ACC112 (cell line): ENCODE results near the gene SHF.
A peak's percentile ranks its signal among the peaks of the same experiment; 100 is the strongest.

ENCODE experiments used
- H2AFZ ChIP-seq: fragments of 200-600 bp; sonication (generic); one replicate; pipeline ENCODE4 v1.6.0; 2017; ENCODE audit warnings: antibody characterized with exemption, low read length; ENCODE audit not compliant: unreplicated experiment
- H3K27ac ChIP-seq: fragments of 200-600 bp; sonication (generic); 2 replicates; pipeline ENCODE4 v1.5.1; 2014; ENCODE audit warnings: low read depth, mild to moderate bottlenecking, antibody characterized with exemption, low read length, moderate library complexity
- H3K27me3 ChIP-seq: fragments of 200-600 bp; sonication (generic); 2 replicates; pipeline ENCODE4 v1.6.1; 2014; ENCODE audit warnings: mild to moderate bottlenecking, antibody characterized with exemption, low read length, moderate library complexity, mixed read lengths; ENCODE audit not compliant: insufficient read depth
- H3K36me3 ChIP-seq: fragments of 200-600 bp; sonication (generic); 2 replicates; pipeline ENCODE4 v1.6.1; 2016; ENCODE audit warnings: mild to moderate bottlenecking, antibody characterized with exemption, low read length, moderate library complexity, mixed read lengths; ENCODE audit not compliant: insufficient read depth
- H3K4me1 ChIP-seq: fragments of 200-600 bp; sonication (generic); one replicate; pipeline ENCODE4 v1.6.1; 2016; ENCODE audit warnings: low read length, mixed read lengths; ENCODE audit not compliant: insufficient read depth, unreplicated experiment, control insufficient read depth
- H3K4me3 ChIP-seq: fragments of 200-600 bp; sonication (generic); 2 replicates; pipeline ENCODE4 v1.5.1; 2014; ENCODE audit warnings: mild to moderate bottlenecking, low read depth, low read length
- H3K79me2 ChIP-seq: fragments of 200-600 bp; sonication (generic); one replicate; pipeline ENCODE4 v1.6.0; 2016; ENCODE audit warnings: low read length; ENCODE audit not compliant: control insufficient read depth, unreplicated experiment, insufficient read depth

Gene SHF

DNA sequence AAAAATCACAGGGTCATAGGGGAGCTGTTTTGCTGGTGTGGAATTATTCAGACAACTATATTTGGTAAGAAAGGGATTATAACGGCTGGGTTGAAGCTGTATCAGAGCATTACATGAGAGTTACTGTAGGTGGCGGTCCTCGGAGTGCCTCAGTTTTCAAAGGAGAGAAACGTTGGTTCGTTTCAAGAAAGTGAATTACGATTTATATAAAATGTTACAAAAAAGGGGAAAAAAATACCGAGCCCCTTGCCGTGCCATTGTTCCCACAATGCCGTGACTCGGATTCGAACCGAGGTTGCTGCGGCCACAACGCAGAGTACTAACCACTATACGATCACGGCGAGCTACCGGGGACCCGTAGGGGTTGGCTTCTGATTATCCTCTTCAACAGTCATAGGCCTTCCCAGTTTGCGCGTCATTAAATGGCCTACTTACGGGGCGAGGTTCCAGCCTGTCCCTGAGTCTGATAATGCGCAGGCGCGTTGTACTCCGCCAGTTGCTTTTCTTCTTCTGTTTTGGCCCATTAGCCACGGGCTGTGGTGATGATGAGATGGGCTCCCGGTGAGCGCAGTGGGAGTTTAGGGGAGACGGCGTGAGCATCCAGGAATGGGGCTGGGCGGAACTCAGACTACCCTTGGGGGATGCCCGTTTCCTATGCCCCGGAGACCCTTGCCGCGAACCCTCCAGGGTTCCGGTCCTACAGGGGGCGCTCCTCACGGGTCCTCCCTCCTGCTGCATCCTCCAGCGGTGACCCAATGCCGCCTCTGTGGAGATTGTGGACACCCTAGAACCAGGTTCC lies 10.8 kb upstream of the SHF start:
- peak overlapping the region; percentile 89 for H2AFZ ChIP-seq

GRCh38 chr15:45197512-45197911 lies 9.7 kb upstream of the SHF start:
- H3K27ac ChIP-seq = no peak overlapping the region
- H2AFZ ChIP-seq = no peak overlapping the region
- H3K4me3 ChIP-seq = peak overlapping the region; percentile 66
- no peaks in the 10 kb centered on the region for H3K79me2 ChIP-seq
- no peaks in the 10 kb centered on the region for H3K27me3 ChIP-seq
- H3K36me3 ChIP-seq = no peaks in the 10 kb centered on the region
- H3K4me1 ChIP-seq = no peaks in the 10 kb centered on the region

More for the DNA sequence above, 10.8 kb upstream of the SHF start:
- Histone ChIP-seq H3K36me3 (no peaks in the 10 kb centered on the region), H3K79me2 (no peaks in the 10 kb centered on the region), H3K4me1 (peaks cover 5% of the 10 kb centered on the region), H3K27me3 (no peaks in the 10 kb centered on the region), H3K4me3 (peak overlapping the region; percentile 100), H3K27ac (peak overlapping the region; percentile 38)

- Histone ChIP-seq H3K79me2 (no peaks in the 10 kb centered on the region), H2AFZ (no peak overlapping the region), H3K36me3 (no peaks in the 10 kb centered on the region), H3K27me3 (peaks cover 21% of the 10 kb centered on the region), H3K4me3 (peak overlapping the region; percentile 86; the same call in 1 of the 2 replicates), H3K4me1 (peaks cover 5% of the 10 kb centered on the region), H3K27ac (no peak overlapping the region)
Observed at GRCh38 chr15:45187578-45187893, 230 bp downstream of the SHF start.

DNA sequence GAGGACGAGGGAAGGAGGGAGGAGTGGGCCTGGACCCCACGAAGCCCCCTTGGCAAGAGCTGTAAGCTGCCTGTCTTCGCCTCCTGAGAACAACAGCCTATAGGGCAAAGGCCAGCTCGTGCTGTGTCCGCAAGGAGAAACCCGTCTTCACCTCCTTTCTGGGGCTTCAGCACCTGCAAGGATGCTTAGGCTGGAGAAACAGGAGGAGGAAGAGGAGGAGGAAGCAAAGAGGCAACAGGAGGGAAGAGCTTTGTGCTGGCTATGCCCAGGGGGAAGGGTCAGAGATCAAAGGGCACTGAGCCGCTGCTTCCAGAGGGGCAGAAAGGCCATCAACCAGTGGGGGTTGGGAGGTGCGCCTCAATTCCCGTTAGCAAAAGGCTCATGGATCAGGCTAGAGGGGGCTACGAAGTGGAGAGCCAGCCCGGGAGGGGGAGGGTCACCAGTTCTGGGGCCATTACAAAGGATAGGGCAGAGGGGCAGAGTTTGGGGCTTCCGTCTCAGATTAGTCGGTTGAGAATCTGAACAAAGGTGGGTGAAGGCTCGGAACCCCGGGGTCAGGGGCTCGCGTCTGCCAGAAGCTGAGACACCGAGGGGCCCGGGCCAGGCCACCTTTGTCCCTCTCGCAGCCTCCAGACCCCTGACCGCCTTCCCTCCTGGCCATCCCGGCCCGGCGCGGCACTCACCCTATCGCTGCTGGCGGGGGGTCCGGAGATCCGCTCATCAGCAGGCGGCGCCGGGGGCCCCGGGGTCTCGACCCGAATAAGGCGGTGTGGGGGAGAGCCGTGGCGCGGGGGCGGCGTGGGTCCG lies 792 bp downstream of the SHF start:
- no peaks in the 10 kb centered on the region for H3K36me3 ChIP-seq
- peaks cover 21% of the 10 kb centered on the region for H3K27me3 ChIP-seq
- peaks cover 5% of the 10 kb centered on the region for H3K4me1 ChIP-seq
- no peaks in the 10 kb centered on the region for H3K79me2 ChIP-seq
- H2AFZ ChIP-seq = no peak overlapping the region
- H3K4me3 ChIP-seq = peak overlapping the region; percentile 86; the same call in 1 of the 2 replicates
- no peak overlapping the region for H3K27ac ChIP-seq

DNA sequence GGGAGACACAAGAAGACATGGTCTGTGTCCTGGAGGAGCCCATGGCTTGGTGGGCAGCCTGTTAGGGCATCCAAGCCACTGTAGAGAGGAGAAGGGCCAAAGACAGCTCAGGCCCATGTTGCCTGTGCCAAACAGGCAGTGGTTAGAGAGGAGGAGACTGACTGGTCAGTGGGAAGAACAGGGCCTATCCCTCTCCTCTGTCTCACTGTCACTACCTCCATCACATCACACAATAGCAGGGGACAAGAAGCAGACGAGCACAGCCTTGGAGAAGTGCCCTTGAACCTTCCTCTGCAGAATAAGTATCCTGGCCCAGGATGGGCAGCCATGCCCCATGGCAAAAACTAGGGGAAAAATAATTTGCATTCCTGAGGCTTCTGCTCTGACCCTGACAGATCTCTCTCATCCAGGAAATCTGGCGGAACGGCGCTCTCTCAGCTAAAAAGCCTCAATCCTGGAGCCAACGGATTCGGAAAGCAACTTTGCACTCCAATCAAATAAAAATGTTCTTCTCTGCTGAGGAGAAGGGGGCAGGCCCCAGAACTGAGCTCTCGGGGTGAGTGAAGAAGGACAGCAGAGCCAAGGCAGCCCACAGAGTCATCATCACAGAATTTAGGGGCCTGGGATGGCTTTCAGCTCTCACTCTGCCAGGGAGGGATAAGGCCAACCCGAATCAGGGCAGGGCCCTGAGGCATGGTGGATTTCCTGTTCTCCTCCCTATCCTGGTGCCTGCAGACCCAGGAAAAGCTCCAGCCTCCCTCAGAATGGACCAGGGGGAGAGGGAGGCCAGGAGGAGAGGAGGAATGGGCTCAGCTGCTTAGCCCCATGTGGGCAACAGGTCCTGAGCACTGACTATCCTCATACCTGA lies 1.6 kb downstream of the SHF start:
- Histone ChIP-seq H3K4me3 (no peak overlapping the region), H3K79me2 (no peaks in the 10 kb centered on the region), H3K27me3 (peaks cover 21% of the 10 kb centered on the region), H3K36me3 (no peaks in the 10 kb centered on the region), H2AFZ (no peak overlapping the region), H3K27ac (no peak overlapping the region), H3K4me1 (peaks cover 5% of the 10 kb centered on the region)

- Histone ChIP-seq H3K27me3 (peaks cover 18% of the 10 kb centered on the region), H3K79me2 (no peaks in the 10 kb centered on the region), H3K4me3 (no peak overlapping the region), H2AFZ (no peak overlapping the region), H3K4me1 (peaks cover 5% of the 10 kb centered on the region), H3K27ac (no peak overlapping the region), H3K36me3 (no peaks in the 10 kb centered on the region)
Observed at GRCh38 chr15:45185069-45185779, 2.5 kb downstream of the SHF start.

- Histone ChIP-seq H3K4me3 (no peak overlapping the region), H3K79me2 (no peaks in the 10 kb centered on the region), H2AFZ (no peak overlapping the region), H3K27ac (no peak overlapping the region), H3K36me3 (no peaks in the 10 kb centered on the region), H3K27me3 (peaks cover 16% of the 10 kb centered on the region; the same call in 1 of the 2 replicates), H3K4me1 (peaks cover 5% of the 10 kb centered on the region)
Observed at GRCh38 chr15:45184562-45185041, 3.2 kb downstream of the SHF start.

DNA sequence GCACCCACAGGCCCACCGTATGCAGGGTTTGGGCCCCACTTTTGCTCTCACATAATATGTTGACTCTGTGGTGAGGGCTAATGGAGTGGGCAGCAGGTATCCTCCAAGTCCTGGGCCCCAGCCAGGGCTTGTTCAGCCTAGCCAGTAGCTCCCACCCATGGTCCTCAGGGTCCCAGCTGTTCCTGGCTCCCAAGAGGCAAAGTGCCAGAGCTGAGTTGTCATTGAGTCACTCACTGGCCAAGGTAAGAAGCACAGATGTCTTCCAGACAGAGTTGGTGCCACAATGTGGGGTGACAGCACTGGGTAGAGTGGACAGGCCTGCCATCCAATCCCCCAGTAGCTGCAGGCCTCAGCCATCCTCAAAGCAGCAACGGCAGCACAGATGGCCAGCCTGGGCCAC lies 4.3 kb downstream of the SHF start:
- Histone ChIP-seq H3K4me3 (no peak overlapping the region), H2AFZ (no peak overlapping the region), H3K27me3 (peaks cover 14% of the 10 kb centered on the region; the same call in 1 of the 2 replicates), H3K27ac (no peak overlapping the region), H3K4me1 (peaks cover 5% of the 10 kb centered on the region), H3K79me2 (no peaks in the 10 kb centered on the region), H3K36me3 (no peaks in the 10 kb centered on the region)

GRCh38 chr15:45182996-45183395 lies 4.8 kb downstream of the SHF start:
- H3K36me3 ChIP-seq = no peaks in the 10 kb centered on the region
- H3K27ac ChIP-seq = no peak overlapping the region
- no peak overlapping the region for H2AFZ ChIP-seq
- peaks cover under 1% of the 10 kb centered on the region for H3K4me1 ChIP-seq
- H3K27me3 ChIP-seq = peaks cover 9% of the 10 kb centered on the region; the same call in 1 of the 2 replicates
- H3K4me3 ChIP-seq = no peak overlapping the region
- H3K79me2 ChIP-seq = no peaks in the 10 kb centered on the region
